ENCODE measurements around the gene PCED1A. TPM values are rescaled to one million over a fixed set of nuclear protein-coding genes. Genes with fewer than 3 reads are reported as not detected.
A peak's percentile ranks its signal among the peaks of the same experiment; 100 is the strongest.

Gene PCED1A
- total and polyA plus RNA-seq, 2 of the 13 experiments (the other 11 are each of a cell fraction or from before 2014, with no cell fraction given), result 40.1 to 84.2 TPM

GRCh38 chr20:2816583-2817340, 23.7 kb downstream of the PCED1A start (continued):
- TF ChIP-seq ZEB1 (IDR thresholded peaks at IDR 0.05; ENCODE audit: insufficient replicate concordance, low read depth) (no peak), ELF4 (CRISPR knock-in tag; IDR thresholded peaks at IDR 0.05; ENCODE audit: borderline replicate concordance) (no peak), PRDM15 (CRISPR knock-in tag; IDR thresholded peaks at IDR 0.05) (no peak), PAX8 (CRISPR knock-in tag; IDR thresholded peaks at IDR 0.05; ENCODE audit: borderline replicate concordance) (no peak), KDM2A (CRISPR knock-in tag; IDR thresholded peaks at IDR 0.05; ENCODE audit: borderline replicate concordance, low read depth) (peak; percentile 34; the same call in 1 of the 2 replicates), PCBP2 (optimal IDR thresholded peaks at IDR 0.05; ENCODE audit: low read depth, low read length, poor library complexity, severe bottlenecking) (no peak), ZNF468 (CRISPR knock-in tag; IDR thresholded peaks at IDR 0.05) (no peak), ONECUT2 (CRISPR knock-in tag; IDR thresholded peaks at IDR 0.05) (no peak), ZNF781 (CRISPR knock-in tag; IDR thresholded peaks at IDR 0.05; ENCODE audit: borderline replicate concordance, not compliant biosample characterization) (no peak), ATF3 (CRISPR knock-in tag; IDR thresholded peaks at IDR 0.05) (no peak), ERF (CRISPR knock-in tag; IDR thresholded peaks at IDR 0.05) (no peak), MYNN (CRISPR knock-in tag; IDR thresholded peaks at IDR 0.05; ENCODE audit: low read depth) (no peak), THAP7 (CRISPR knock-in tag; IDR thresholded peaks at IDR 0.05) (0 out of 2 replicates have a peak, but pooled peaks have one; percentile 35), TRIM24 (CRISPR knock-in tag; IDR thresholded peaks at IDR 0.05) (no peak), MEIS2 (CRISPR knock-in tag; IDR thresholded peaks at IDR 0.05) (no peak), ZBTB14 (CRISPR knock-in tag; IDR thresholded peaks at IDR 0.05) (no peak), FOXA1 (IDR thresholded peaks at IDR 0.05) (no peak), FOXA1 (CRISPR knock-in tag; IDR thresholded peaks at IDR 0.05) (no peak), PRMT3 (CRISPR knock-in tag; IDR thresholded peaks at IDR 0.05; ENCODE audit: borderline replicate concordance, low read depth) (no peak), CREM (IDR thresholded peaks at IDR 0.05) (no peak), CREM (CRISPR knock-in tag; IDR thresholded peaks at IDR 0.05) (no peak), ZNF138 (CRISPR knock-in tag; IDR thresholded peaks at IDR 0.05; ENCODE audit: low read depth) (no peak), MNT (IDR thresholded peaks at IDR 0.05) (no peak), ZNF136 (CRISPR knock-in tag; IDR thresholded peaks at IDR 0.05; ENCODE audit: low read depth) (no peak)

Measured in HepG2 (cell line).